NK-92 treated with Interleukin-12 subunit alpha and Interleukin-12 subunit beta, amount 100 ng/mL, for 24 hours (cell line): ENCODE results near the gene HHIP.
"Not testable (repeated sequence)": the region's sequence is repeated elsewhere in the genome, so short reads cannot be mapped to it uniquely, and the experiment has no call there.

Source experiments
- DNase-seq: peaks from one replicate; lab custom pipeline; 2025; lab: John Stamatoyannopoulos, UW

The HHIP gene

DNA sequence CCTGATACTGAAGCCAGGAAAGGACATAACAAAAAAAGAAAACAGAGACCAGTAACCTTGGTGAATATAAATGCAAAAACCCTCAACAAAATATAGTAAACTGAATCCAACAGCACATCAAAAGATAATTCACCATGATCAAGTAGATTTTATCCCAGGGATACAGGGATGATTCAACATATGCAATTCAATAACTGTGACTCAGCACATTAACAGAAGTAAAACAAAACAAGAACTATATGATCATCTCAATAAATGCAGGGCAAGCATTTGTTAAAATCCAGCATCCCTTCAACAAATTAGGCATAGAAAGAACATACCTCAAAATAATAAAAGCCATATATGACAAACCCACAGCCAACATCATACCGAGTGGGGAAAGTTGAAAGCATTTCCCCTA, 112.0 kb downstream of the HHIP start:
- no peak for DNase-seq

GRCh38 chr4:144768809-144769208, 122.9 kb downstream of the HHIP start:
- DNase-seq = not testable (repeated sequence)

DNA sequence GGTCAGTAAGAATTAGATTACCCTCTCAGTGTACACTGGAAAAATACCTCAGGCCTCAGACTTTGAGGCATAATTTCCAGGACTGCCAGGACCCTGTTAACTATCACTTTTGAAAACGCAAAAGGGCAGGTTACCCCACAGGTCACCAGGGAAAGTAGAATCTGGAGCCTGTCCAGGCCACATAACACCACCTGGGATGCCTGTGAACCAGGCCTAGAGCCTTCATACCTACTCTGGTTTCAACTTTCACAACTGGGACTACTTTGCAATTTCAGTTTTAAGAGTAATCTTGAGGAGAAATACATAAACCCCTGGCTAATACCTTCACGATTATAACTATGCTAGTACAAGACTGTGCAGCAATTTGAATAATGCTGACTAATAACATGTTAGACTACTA, 132.4 kb downstream of the HHIP start:
- no peak for DNase-seq

DNA sequence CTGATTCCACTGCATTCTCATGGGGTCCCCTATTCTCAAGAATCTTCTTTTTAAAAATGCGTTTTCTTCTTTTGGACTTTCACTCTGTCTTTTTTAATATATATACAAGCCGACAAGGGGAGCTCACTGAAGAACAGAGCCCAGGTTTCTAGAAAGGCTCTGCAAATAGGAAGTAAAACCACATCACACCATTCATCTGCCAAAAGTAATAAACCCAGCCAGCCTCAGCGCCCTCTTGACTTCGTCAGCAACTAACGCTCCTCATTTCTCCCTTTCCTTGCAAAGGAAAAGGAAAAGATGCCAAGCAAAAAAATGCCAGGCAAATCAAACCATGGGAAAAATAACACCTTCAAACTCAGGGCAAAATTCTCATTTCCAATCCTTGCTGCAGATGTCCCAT, 136.4 kb downstream of the HHIP start:
- no peak for DNase-seq

DNA sequence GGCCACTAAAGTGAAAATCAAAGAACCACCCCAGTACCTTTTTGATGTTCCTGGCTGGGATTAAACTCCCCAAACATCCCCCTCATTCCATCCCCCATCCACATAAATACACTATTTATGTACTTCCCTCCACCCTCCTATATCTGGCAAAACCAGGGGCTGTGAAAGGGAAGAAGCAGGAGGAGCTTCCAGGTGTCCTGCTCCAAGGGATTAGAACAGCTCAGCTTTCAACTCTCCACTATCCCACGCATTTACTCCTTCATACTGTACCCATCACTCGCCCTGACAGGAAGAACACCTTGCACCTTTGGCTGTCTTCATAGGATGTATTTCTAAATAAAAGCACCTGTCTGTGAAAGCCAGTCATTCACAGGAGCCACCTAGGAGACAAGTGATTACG, 140.0 kb downstream of the HHIP start:
- DNase-seq = no peak

GRCh38 chr4:144787365-144788258, 141.7 kb downstream of the HHIP start:
- no peak for DNase-seq

DNA sequence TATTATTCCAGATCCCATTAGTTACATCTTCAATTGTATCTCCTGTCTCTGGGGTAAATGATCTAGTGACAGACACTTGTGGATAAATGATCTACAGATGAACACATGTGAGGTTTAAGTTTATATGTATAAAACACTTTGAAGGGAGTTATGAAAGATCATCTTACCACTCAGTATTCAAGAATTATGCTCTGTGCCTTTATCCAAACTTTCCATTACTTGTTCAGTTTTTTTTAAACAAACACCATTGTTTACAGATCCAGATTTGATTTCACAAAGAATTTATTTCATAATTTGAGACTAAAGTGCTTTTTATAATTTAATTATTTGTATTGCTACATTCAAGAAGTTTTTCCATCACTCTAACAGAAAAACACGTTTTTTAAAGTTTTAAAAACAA, 142.5 kb downstream of the HHIP start:
- no peak for DNase-seq

DNA sequence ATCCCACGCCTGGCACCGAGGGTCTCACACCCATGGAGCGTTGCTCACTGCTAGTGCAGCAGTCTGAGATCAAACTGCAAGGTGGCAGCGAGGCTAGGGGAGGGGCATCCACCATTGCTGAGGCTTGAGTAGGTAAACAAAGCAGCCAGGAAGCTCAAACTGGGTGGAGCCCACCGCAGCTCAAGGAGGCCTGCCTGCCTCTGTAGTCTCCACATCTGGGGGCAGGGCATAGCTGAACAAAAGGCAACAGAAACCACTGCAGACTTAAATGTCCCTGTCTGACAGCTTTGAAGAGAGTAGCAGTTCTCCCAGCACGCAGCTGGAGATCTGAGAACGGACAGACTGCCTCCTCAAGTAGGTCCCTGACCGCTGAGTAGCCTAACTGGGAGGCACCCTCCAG, 146.0 kb downstream of the HHIP start:
- DNase-seq = not testable (repeated sequence)
